NOMO-1 treated with DMSO at 0.1 percent for 48 hours (cell line): ENCODE results near the gene COX10.
A peak's percentile ranks its signal among the peaks of the same experiment; 100 is the strongest.
"Not testable (repeated sequence)": the region's sequence is repeated elsewhere in the genome, so short reads cannot be mapped to it uniquely, and the experiment has no call there.

ENCODE experiments used
- DNase-seq: peaks from one replicate; lab custom pipeline; 2025; ENCODE audit not compliant: unreplicated experiment; lab: John Stamatoyannopoulos, UW

COX10 gene

DNA sequence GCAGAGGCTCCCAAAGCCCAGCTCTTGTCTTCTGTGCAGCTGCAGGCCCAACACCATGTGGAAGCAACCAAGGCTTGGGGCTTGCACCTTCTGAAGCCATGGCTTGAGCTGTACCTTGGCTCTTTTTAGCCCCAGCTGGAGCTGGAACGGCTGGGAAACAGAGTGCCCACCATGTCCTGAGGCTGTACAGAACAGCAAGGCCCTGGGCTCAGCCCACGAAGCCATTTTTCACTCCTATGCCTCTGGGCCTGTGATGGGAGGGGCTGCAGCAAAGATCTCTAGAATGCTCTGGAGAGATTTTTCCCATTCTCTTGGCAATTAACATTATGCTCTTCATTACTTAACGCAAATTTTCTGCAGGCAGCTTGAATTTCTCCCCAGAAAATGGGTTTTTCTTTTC lies 99.3 kb downstream of the COX10 start:
- DNase-seq, result no peak

DNA sequence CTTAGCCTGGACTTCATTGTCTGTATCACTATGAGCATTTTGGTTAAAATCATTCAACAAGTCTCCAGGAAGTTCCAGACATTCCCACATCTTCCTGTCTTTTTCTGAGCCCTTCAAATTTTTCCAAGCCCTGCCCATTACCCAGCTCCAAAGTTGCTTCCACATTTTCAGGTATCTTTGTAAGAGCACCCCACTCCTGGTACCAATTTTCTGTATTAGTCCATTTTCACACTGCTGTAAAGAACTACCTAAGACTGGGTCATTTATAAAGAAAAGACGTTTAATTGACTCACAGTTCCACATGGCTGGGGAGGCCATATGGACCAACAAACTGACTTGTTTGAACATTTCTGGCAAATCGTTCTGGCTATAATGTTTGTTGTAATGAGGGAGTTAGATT lies 100.0 kb downstream of the COX10 start:
- DNase-seq, result no peak

DNA sequence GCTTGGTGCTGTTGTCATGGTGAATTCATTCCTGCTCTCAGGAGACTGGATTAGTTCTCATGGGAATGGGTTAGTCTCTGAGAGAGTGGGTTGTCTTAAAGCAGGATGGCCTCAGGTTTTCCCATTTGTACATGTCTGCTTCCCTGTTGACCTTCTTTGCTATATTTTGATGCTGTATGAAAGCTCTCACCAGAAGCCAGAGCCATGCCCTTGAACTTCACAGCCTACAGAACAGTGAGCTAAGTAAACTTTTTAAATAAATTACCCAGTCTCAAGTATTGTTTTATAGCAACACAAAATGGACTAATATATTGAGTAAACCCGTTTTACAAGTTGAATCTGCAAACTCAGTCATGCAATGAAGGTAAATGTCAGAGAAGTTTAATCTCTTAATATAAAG lies 100.6 kb downstream of the COX10 start:
- no peak for DNase-seq

- DNase-seq, result not testable (repeated sequence)
Observed at GRCh38 chr17:14176989-14177388, 107.7 kb downstream of the COX10 start.

DNA sequence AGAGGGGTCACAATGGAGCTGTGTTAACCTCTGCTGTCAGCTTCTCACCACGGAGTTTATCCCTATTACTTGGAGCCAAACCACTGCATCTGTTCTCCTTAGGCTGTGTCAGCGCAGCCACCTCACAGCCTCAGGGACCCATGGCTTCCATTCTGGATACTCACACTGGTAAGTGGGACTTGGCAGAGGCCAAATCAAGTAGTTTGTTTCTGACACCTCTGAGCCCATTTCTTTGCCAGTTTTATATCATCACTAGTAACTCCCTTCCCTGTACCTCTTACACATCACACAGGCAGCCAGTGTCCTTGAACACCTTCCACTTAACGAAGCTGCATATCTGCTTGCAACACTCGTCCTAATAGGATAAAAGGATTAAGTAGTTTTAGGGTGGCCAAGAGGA lies 108.5 kb downstream of the COX10 start:
- DNase-seq, result not testable (repeated sequence)

GRCh38 chr17:14179951-14180350 lies 110.6 kb downstream of the COX10 start:
- not testable (repeated sequence) for DNase-seq

DNA sequence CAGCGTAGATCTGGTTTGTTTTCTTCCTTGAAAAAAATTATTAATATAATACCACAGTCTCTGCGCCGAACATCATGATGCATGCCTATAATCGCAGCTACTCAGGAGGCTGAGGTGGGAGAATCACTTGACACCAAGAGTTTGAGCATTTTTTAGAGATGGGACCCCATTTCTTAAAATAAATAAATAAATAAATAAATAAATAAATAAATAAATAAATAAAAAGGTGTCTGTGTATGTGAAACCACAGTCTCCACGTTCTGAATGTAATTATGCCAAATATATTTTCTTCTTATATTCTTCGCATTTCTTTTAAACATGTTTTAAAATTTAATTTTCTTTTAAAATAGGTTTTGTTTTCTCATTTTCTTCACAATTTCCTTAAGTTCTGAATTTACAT lies 112.8 kb downstream of the COX10 start:
- not testable (repeated sequence) for DNase-seq

DNA sequence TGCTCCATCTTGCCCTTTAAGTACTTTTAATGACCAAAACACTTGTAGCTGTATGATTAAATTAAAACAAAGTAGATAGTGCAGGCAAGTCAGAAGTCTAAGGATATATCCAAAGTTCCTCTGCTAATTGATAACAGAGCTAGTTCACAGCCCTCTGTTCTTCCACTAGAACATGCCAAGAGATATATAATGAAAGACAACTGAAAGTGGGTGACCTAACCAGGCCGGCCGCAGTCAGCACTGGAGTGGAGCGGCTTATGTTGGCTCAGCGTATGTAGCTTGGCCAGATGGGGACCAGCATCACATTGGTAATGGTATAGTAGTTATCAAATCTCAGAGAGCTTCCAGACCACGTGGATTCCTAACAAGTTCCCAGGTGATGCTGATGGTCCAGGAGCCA lies 115.2 kb downstream of the COX10 start:
- DNase-seq, result not testable (repeated sequence)

GRCh38 chr17:14186443-14186842 lies 117.1 kb downstream of the COX10 start:
- not testable (repeated sequence) for DNase-seq

GRCh38 chr17:14190774-14191173 lies 121.5 kb downstream of the COX10 start:
- not testable (repeated sequence) for DNase-seq

GRCh38 chr17:14191469-14191868 lies 122.2 kb downstream of the COX10 start:
- not testable (repeated sequence) for DNase-seq

DNA sequence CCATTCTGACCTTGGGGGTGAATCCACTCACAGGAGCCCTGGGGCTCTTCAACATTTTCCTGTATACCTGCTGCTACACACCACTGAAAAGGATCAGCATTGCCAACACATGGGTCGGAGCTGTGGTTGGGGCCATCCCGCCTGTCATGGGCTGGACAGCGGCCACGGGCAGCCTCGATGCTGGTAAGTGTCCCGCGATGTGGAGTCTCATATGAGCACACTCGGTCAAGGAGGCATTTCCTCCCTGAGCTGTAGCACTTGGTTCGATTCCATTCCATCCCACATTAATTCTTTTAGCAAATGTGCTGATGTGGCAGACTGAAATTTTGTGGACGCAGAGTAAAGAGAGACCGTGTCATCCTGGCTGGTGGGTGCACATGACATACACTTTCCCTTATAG lies 122.7 kb downstream of the COX10 start:
- DNase-seq, result not testable (repeated sequence)

- DNase-seq, result not testable (repeated sequence)
Observed at GRCh38 chr17:14192636-14193344, 123.5 kb downstream of the COX10 start.

DNA sequence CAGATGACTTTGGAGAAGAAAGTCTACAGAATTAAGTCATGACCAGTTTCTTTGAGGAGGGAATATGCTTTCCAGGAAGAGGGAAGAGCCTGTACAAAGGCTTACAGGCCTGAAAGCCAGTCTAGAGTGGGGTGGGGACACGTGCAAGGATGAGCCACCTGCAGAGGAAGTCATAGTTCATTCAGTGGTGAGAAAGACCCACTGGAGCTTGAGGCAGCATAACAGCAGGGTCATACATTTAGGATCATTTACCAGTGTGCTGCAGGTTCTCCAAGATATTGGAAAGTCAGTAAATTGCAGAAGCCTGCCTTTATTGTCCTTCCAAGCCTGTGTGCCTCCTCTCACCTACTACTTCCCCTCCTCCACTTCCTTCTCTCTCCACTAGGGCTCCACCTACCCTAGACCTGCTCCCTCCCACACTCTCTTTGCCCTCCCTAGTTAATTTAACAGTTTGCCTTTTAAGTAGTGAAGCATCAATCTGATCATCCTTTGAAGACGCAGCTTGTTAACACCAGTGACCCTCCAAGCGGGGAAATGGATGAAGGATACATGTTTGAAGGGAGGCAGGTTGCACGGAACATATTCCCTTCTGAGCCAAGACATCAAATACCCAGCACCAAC lies 127.2 kb downstream of the COX10 start:
- DNase-seq, result no peak

DNA sequence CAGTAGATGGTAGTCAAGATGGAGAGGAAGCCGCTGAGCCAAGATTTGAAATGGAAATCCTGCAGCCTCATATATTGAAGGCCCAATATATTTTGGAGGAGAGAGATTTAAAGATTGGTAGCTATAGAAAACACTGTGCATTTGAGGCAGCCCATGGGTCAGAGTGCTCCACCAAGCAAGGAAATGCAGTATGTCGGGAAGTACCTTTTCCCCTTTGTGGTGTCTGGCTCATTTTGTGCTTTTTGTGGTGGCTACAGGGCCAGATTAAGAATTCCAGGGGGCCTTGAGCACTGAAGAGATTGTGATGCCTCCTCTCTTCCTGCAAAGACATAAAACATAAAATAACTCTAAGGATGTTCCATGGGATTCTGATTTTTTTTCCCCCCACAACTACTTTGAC lies 127.8 kb downstream of the COX10 start:
- DNase-seq, result no peak

DNA sequence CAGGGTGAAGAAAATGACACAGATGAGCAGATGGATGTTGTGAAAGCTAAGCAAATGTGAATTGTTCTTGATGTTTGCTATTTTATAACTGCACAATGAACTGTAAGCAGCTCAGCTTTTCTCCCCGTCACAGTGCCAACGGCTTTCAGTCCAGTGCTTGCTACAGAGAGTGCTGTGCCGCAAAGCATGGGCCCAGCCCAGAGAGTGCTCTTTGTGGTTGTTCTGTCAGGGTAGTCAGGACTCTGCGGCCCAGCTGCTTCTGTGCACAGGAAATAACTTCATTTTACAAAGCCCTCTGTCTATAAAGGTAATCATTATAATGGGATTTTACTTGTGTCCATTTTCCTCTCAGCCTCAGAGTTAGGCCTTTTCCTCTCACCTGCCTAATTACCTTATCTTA lies 128.3 kb downstream of the COX10 start:
- no peak for DNase-seq

DNA sequence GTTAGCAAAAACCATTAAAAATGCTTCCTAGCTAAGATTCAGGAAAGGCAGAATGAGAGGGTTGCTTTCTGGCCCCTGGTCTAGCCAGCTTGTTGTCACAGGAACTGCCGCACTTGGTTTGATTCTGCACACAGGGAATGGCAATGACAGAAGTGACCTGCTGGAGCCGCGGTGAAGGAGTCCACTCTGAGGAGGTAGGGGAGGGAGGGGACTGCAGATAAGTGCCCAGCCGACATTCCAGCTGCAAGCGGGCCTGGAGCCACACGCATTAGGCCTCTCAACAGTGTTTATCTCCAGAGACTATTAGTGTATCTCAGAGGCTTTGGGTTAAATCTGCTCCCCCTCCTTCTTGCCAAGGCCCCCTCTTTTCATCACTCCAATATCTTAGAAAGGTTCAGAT lies 128.7 kb downstream of the COX10 start:
- DNase-seq, result no peak

- DNase-seq, result no peak
Observed at GRCh38 chr17:14198575-14198974, 129.3 kb downstream of the COX10 start.

DNA sequence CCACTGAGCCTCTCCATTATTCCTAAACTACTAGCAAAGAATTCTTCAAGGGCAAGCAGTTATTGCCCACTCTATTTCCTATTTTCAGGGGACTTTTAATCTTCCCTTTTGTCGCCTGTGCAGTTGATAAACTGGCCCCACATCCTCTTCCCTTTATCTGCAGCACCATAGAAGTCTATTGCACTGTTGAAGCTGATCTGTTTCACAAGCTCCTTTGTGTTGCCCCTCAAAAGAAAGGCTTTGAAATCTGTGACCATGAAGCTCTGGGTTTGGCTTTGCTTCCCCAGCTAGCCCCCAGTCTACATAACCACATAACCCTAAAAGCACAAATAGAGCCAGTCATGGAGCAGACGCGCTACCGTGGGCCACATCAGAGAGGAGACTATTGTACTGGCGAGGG lies 130.3 kb downstream of the COX10 start:
- no peak for DNase-seq

- DNase-seq, result no peak
Observed at GRCh38 chr17:14200354-14200753, 131.1 kb downstream of the COX10 start.

DNA sequence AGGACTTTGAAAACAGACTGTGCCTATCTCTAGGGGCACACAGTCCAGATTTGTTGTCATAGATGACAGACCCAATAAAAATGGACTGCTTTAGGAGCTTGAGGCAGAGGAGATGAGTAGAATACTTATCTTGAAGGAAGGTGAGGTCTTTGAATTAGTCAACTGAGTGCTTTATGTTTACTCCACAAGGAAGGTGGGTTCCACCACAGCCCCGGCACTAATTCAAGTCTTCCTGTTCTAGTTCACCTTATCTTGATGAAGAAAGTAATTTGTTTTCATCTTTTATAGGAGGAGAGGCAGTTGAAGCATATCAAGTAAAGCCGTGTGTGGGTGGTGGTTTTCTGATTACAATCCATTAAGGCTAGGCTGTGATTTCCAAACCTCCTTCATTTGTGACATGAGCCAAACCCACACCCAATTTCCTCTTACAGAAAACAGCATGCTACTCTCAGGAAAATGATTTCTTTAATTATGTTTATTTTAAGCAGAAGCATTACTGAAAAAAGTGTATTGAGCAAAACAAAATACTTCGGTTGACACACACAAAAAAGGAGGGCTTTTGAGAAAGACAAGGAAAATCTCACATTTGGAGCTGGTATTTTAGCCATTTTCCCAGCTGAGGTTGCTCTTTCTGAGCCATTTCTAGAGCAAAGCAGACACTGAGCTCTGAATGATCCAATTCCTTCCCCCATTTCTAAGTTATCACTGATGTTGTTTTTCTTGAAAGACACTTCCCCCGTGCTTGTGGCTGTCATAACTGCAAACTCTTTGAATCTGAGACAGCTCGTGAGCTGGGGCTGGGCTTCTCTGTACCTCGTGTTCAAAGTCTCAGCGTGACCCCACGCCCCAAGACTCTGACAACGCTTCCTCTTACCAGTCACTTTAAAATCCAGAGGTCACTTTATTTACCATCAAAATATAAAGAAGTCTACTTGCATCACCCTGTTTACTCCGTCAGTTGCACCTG lies 132.0 kb downstream of the COX10 start:
- peak; percentile 20 for DNase-seq

- no peak for DNase-seq
Observed at GRCh38 chr17:14201988-14202380, 132.7 kb downstream of the COX10 start.
